OCI-LY1 (cell line): ENCODE measurements around the gene GBE1.

Experiments used
- CTCF ChIP-seq: fragments of 200-600 bp; sonication (generic), shearing (Covaris generic); IDR thresholded peaks from 2 replicates; pipeline ENCODE4 v1.5.1; 2017; ENCODE audit warnings: mild to moderate bottlenecking, antibody characterized with exemption, low read length, moderate library complexity, mixed read lengths
- EZH2 ChIP-seq: fragments of 200-600 bp; sonication (generic), shearing (Covaris generic); IDR thresholded peaks from 2 replicates; pipeline ENCODE4 v1.8.0; 2017; ENCODE audit warnings: borderline replicate concordance, mixed run types, mild to moderate bottlenecking, antibody characterized with exemption, low read length, moderate library complexity, mixed read lengths

GRCh38 chr3:81545572-81545971 is 215.9 kb downstream of the GBE1 start:
- TF ChIP-seq CTCF = no peak
- TF ChIP-seq EZH2 = no peak
